Colonic mucosa (tissue), 4 donors: Measurements from ENCODE around the gene SCMH1. TPM values are rescaled to one million over a fixed set of nuclear protein-coding genes. Genes with fewer than 3 reads are reported as not detected.
"Not testable (repeated sequence)": the region's sequence is repeated elsewhere in the genome, so short reads cannot be mapped to it uniquely, and the experiment has no call there.

Experiments
- DNase-seq: peaks from one replicate; pipeline ENCODE4 v3.0.0-alpha.2; 2020
- H3K27ac ChIP-seq: fragments of 200-600 bp; one replicate; pipeline ENCODE4 v1.8.0; 2021
- H3K27me3 ChIP-seq: fragments of 200-600 bp; one replicate; pipeline ENCODE4 v1.8.0; 2021
- H3K36me3 ChIP-seq: fragments of 200-600 bp; one replicate; pipeline ENCODE4 v1.8.0; 2021
- H3K4me1 ChIP-seq: fragments of 200-600 bp; one replicate; pipeline ENCODE4 v1.8.0; 2021; ENCODE audit warnings: mild to moderate bottlenecking
- H3K4me3 ChIP-seq: fragments of 200-600 bp; one replicate; pipeline ENCODE4 v1.8.0; 2021
- H3K9ac ChIP-seq, 2 donors: one replicate each; pipeline ENCODE4 v1.7.0; 2013; ENCODE audit warnings: control low read depth in 2 of 2, low read depth in 2 of 2, low read length in 2 of 2
- H3K9me3 ChIP-seq: fragments of 200-600 bp; one replicate; pipeline ENCODE4 v1.8.0; 2021
- intact Hi-C: fragments of 100-400 bp; cut with DNase I; formaldehyde crosslinking; loops from one replicate; pipeline ENCODE4 v1.14.1; 2022
- total RNA-seq, 2 donors: library from RNA; stranded (reverse); fragmentation: NEBNext Ultra II Directional in 1 of 2; extraction: Animal tissue kit (Norgen Biotek cat#: 25700) in 1 of 2; gene quantifications; one replicate each; pipeline ENCODE4 v1.2.1, GENCODE V29; 2021
- TF ChIP-seq, protein P1 (sequence below): fragments of 200-600 bp; IDR thresholded peaks from one replicate; pipeline ENCODE4 v1.8.0; 2022; ENCODE audit warnings: antibody characterized with exemption, mild to moderate bottlenecking
- donor health status: healthy.
- donor health status: DM: no; HTN: no; CAD: no.
- donor health status: DM: no; HTN: no; CAD: no.

The SCMH1 gene
- total RNA-seq, 2 donors from 2014 or later: 26.3 to 32.7 TPM

- H3K27ac ChIP-seq: no peak overlapping the region
- H3K4me3 ChIP-seq: no peak overlapping the region
- H3K4me1 ChIP-seq: no peaks in the 10 kb centered on the region
- peak; percentile 76 for DNase-seq
- H3K27me3 ChIP-seq: no peaks in the 10 kb centered on the region
- no peaks in the 10 kb centered on the region for H3K9me3 ChIP-seq
- H3K36me3 ChIP-seq: no peaks in the 10 kb centered on the region
- intact Hi-C loops: loop anchor here (2.0 kb wide), 1 partner anchor 149 kb away; no protein-coding TSS in a partner anchor
- TF ChIP-seq, protein P1, sequence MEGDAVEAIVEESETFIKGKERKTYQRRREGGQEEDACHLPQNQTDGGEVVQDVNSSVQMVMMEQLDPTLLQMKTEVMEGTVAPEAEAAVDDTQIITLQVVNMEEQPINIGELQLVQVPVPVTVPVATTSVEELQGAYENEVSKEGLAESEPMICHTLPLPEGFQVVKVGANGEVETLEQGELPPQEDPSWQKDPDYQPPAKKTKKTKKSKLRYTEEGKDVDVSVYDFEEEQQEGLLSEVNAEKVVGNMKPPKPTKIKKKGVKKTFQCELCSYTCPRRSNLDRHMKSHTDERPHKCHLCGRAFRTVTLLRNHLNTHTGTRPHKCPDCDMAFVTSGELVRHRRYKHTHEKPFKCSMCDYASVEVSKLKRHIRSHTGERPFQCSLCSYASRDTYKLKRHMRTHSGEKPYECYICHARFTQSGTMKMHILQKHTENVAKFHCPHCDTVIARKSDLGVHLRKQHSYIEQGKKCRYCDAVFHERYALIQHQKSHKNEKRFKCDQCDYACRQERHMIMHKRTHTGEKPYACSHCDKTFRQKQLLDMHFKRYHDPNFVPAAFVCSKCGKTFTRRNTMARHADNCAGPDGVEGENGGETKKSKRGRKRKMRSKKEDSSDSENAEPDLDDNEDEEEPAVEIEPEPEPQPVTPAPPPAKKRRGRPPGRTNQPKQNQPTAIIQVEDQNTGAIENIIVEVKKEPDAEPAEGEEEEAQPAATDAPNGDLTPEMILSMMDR: peak; percentile 97
- H3K9ac ChIP-seq: no peak overlapping the region
Observed at GRCh38 chr1:41268154-41268770, 26.2 kb upstream of the SCMH1 start.

GRCh38 chr1:41261926-41262618, 20.0 kb upstream of the SCMH1 start:
- no peak overlapping the region for H3K4me3 ChIP-seq
- no peak overlapping the region for H3K27ac ChIP-seq
- DNase-seq: no peak
- no peaks in the 10 kb centered on the region for H3K36me3 ChIP-seq
- intact Hi-C loops: no loop called here
- no peaks in the 10 kb centered on the region for H3K4me1 ChIP-seq
- TF ChIP-seq, protein P1: no peak
- H3K9ac ChIP-seq: no peak overlapping the region
- H3K27me3 ChIP-seq: no peaks in the 10 kb centered on the region
- H3K9me3 ChIP-seq: no peaks in the 10 kb centered on the region

- Histone ChIP-seq H3K9me3 (no peaks in the 10 kb centered on the region), H3K4me1 (no peaks in the 10 kb centered on the region), H3K27me3 (no peaks in the 10 kb centered on the region), H3K9ac (no peak overlapping the region), H3K4me3 (no peak overlapping the region), H3K27ac (no peak overlapping the region), H3K36me3 (no peaks in the 10 kb centered on the region)
- intact Hi-C loops: no loop called here
- TF ChIP-seq, protein P1: no peak
- DNase-seq: no peak
Observed at GRCh38 chr1:41260768-41261167, 18.7 kb upstream of the SCMH1 start.

GRCh38 chr1:41259221-41259620, 17.1 kb upstream of the SCMH1 start:
- Histone ChIP-seq H3K27me3 (no peaks in the 10 kb centered on the region), H3K9me3 (no peaks in the 10 kb centered on the region), H3K9ac (no peak overlapping the region), H3K27ac (no peak overlapping the region), H3K4me3 (no peak overlapping the region), H3K4me1 (no peaks in the 10 kb centered on the region), H3K36me3 (no peaks in the 10 kb centered on the region)
- no peak for DNase-seq
- TF ChIP-seq, protein P1: no peak
- intact Hi-C loops: no loop called here

- no peaks in the 10 kb centered on the region for H3K36me3 ChIP-seq
- no peak for DNase-seq
- TF ChIP-seq, protein P1: no peak
- H3K9me3 ChIP-seq: no peaks in the 10 kb centered on the region
- H3K4me3 ChIP-seq: no peak overlapping the region
- intact Hi-C loops: no loop called here
- no peak overlapping the region for H3K27ac ChIP-seq
- H3K4me1 ChIP-seq: no peaks in the 10 kb centered on the region
- H3K9ac ChIP-seq: no peak overlapping the region
- H3K27me3 ChIP-seq: no peaks in the 10 kb centered on the region
Observed at GRCh38 chr1:41255978-41256377, 13.9 kb upstream of the SCMH1 start.

DNA sequence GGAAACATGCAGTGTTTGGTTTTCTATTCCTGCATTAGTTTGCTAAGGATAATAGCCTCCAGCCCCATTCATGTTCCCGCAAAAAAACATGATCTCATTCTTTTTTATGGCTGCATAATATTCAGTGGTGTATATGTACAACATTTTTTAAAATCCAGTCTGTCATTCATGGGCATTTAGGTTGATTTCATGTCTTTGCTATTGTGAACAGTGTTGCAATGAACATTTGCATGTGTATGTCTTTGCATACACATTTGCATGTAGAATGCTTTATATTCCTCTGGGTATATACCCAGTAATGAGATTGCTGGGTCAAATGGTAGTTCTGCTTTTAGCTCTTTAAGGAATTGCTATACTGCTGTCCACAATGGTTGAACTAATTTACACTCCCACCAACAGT, 9.0 kb upstream of the SCMH1 start:
- H3K27me3 ChIP-seq, H3K9me3 ChIP-seq, DNase-seq, H3K27ac ChIP-seq, H3K4me3 ChIP-seq, intact Hi-C loops, H3K9ac ChIP-seq, H3K36me3 ChIP-seq, H3K4me1 ChIP-seq: not testable (repeated sequence)
